Osteoblast (primary cell): ENCODE results near the gene BDNF. TPM values are rescaled to one million over a fixed set of nuclear protein-coding genes. Genes with fewer than 3 reads are reported as not detected.

ENCODE experiments used
- DNase-seq: peaks from one replicate; pipeline ENCODE4 v3.0.0; 2011; ENCODE audit warnings: low spot score, mixed read lengths; ENCODE audit not compliant: insufficient read length; ENCODE audit errors: missing footprints
- H2AFZ ChIP-seq: 2 replicates; pipeline ENCODE4 v1.6.0; 2011; ENCODE audit warnings: mild to moderate bottlenecking, low read length
- H3K27ac ChIP-seq: 2 replicates; pipeline ENCODE4 v1.5.1; 2011; ENCODE audit warnings: mild to moderate bottlenecking, low read depth, low read length, moderate library complexity
- H3K27me3 ChIP-seq: 2 replicates; pipeline ENCODE4 v1.6.0; 2012; ENCODE audit warnings: mild to moderate bottlenecking, control low read depth, inconsistent platforms, low read length, moderate library complexity; ENCODE audit not compliant: insufficient read depth
- H3K36me3 ChIP-seq: 2 replicates; pipeline ENCODE4 v1.5.1; 2011; ENCODE audit warnings: mild to moderate bottlenecking, low read length, control low read depth, moderate library complexity; ENCODE audit not compliant: insufficient read depth
- H3K4me1 ChIP-seq: 2 replicates; pipeline ENCODE4 v1.5.1; 2011; ENCODE audit warnings: mild to moderate bottlenecking, low read length, control low read depth, moderate library complexity; ENCODE audit not compliant: insufficient read depth
- H3K4me2 ChIP-seq: 2 replicates; pipeline ENCODE4 v1.6.0; 2011; ENCODE audit warnings: mild to moderate bottlenecking, low read length; ENCODE audit not compliant: insufficient read depth
- H3K4me3 ChIP-seq: fragments of 200-600 bp; sonication (generic); 3 replicates; pipeline ENCODE4 v1.5.1; 2012; ENCODE audit warnings: mild to moderate bottlenecking, low read length, inconsistent platforms; ENCODE audit not compliant: insufficient read depth
- H3K79me2 ChIP-seq: 2 replicates; pipeline ENCODE4 v1.6.0; 2012; ENCODE audit warnings: mild to moderate bottlenecking, low read length, control low read depth, inconsistent platforms; ENCODE audit not compliant: insufficient read depth
- H3K9me3 ChIP-seq: 2 replicates; pipeline ENCODE4 v1.5.1; 2011; ENCODE audit warnings: low read depth, low read length, control low read depth
- H4K20me1 ChIP-seq: 2 replicates; pipeline ENCODE4 v1.6.0; 2012; ENCODE audit warnings: mild to moderate bottlenecking, low read length, control low read depth; ENCODE audit not compliant: insufficient read depth
- total RNA-seq: library from RNA; depleted of rRNA; stranded (reverse); fragments of >200 nt; gene quantifications from 2 replicates; pipeline ENCODE4 v1.2.3, GENCODE V29; 2012
- TF ChIP-seq, protein P1 (sequence below): IDR thresholded peaks from 2 replicates; pipeline ENCODE4 v1.5.1; 2011; ENCODE audit warnings: mild to moderate bottlenecking, low read depth, low read length, moderate library complexity; ENCODE audit errors: extremely low read depth

The BDNF gene
- total RNA-seq, 1 donor, result 6.9 TPM

- H3K4me1 ChIP-seq, result peaks cover 5% of the 10 kb centered on the region
- H3K4me3 ChIP-seq, result no peak overlapping the region
- TF ChIP-seq, protein P1, sequence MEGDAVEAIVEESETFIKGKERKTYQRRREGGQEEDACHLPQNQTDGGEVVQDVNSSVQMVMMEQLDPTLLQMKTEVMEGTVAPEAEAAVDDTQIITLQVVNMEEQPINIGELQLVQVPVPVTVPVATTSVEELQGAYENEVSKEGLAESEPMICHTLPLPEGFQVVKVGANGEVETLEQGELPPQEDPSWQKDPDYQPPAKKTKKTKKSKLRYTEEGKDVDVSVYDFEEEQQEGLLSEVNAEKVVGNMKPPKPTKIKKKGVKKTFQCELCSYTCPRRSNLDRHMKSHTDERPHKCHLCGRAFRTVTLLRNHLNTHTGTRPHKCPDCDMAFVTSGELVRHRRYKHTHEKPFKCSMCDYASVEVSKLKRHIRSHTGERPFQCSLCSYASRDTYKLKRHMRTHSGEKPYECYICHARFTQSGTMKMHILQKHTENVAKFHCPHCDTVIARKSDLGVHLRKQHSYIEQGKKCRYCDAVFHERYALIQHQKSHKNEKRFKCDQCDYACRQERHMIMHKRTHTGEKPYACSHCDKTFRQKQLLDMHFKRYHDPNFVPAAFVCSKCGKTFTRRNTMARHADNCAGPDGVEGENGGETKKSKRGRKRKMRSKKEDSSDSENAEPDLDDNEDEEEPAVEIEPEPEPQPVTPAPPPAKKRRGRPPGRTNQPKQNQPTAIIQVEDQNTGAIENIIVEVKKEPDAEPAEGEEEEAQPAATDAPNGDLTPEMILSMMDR, result no peak
- no peaks in the 10 kb centered on the region for H3K79me2 ChIP-seq
- no peaks in the 10 kb centered on the region for H3K36me3 ChIP-seq
- H3K4me2 ChIP-seq, result no peak overlapping the region
- no peak for DNase-seq
- no peaks in the 10 kb centered on the region for H4K20me1 ChIP-seq
- H3K9me3 ChIP-seq, result no peaks in the 10 kb centered on the region
- no peak overlapping the region for H2AFZ ChIP-seq
- no peaks in the 10 kb centered on the region for H3K27me3 ChIP-seq
- H3K27ac ChIP-seq, result no peak overlapping the region
Measured at GRCh38 chr11:27610946-27611345, 89.3 kb downstream of the BDNF start.

DNA sequence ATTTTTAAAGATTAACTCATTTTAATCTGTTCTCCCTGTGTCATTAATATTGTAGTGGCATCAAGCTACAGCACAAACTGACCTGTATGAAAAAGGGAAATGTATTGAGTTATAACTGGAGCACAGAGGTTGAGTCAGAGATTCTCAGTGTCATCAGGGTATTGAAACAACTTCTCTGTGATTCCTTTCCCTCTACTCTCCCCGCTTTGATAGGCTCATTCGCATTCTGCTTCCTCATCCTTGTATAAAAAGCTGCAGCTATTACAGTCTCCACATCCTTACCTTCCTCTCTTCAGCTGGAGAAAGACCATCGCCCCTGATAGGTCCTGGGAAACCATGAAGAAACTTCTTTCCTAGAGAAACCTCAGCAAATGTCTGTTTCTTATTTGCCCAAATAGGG lies 90.0 kb downstream of the BDNF start:
- Histone ChIP-seq H3K27ac (no peak overlapping the region), H3K79me2 (no peaks in the 10 kb centered on the region), H2AFZ (no peak overlapping the region), H4K20me1 (no peaks in the 10 kb centered on the region), H3K4me2 (no peak overlapping the region), H3K4me3 (no peak overlapping the region), H3K4me1 (peaks cover 5% of the 10 kb centered on the region), H3K9me3 (no peaks in the 10 kb centered on the region), H3K36me3 (no peaks in the 10 kb centered on the region), H3K27me3 (no peaks in the 10 kb centered on the region)
- no peak for DNase-seq
- TF ChIP-seq, protein P1, result no peak

DNA sequence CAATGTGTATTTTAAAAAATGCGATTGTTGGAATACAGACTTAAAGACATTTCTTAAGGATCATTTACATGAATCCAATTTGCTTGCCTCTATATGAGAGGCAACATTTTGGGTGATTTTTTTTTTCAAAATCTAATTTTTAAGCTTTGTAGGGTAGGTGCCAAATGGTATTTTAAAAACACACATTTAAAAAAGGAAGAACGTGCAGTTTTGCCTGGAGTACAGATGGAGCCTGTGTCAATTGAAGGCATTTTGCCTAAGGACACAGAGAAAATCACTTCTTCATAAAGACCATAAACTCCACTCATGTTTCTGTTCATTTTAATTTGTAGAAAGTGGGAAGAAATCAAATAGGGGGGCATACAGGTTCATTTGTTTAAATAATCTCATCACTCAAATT lies 91.3 kb downstream of the BDNF start:
- H3K27me3 ChIP-seq, result no peaks in the 10 kb centered on the region
- DNase-seq, result no peak
- no peak overlapping the region for H3K4me3 ChIP-seq
- no peak overlapping the region for H2AFZ ChIP-seq
- TF ChIP-seq, protein P1, result no peak
- H3K9me3 ChIP-seq, result no peaks in the 10 kb centered on the region
- H3K79me2 ChIP-seq, result no peaks in the 10 kb centered on the region
- peaks cover 5% of the 10 kb centered on the region for H3K4me1 ChIP-seq
- no peaks in the 10 kb centered on the region for H3K36me3 ChIP-seq
- H3K4me2 ChIP-seq, result no peak overlapping the region
- H4K20me1 ChIP-seq, result no peaks in the 10 kb centered on the region
- no peak overlapping the region for H3K27ac ChIP-seq

GRCh38 chr11:27605422-27605821 lies 94.8 kb downstream of the BDNF start:
- no peaks in the 10 kb centered on the region for H3K27me3 ChIP-seq
- no peaks in the 10 kb centered on the region for H3K36me3 ChIP-seq
- no peaks in the 10 kb centered on the region for H3K9me3 ChIP-seq
- H4K20me1 ChIP-seq, result no peaks in the 10 kb centered on the region
- no peaks in the 10 kb centered on the region for H3K79me2 ChIP-seq
- H3K4me2 ChIP-seq, result no peak overlapping the region
- no peak for DNase-seq
- H3K27ac ChIP-seq, result no peak overlapping the region
- no peak overlapping the region for H3K4me3 ChIP-seq
- TF ChIP-seq, protein P1, result no peak
- no peaks in the 10 kb centered on the region for H3K4me1 ChIP-seq
- H2AFZ ChIP-seq, result no peak overlapping the region

Other genes starting within 250 kb of the BDNF start
- 56.1 and 96.9 TPM in 2 replicates for gene LGR4, start 227.7 kb downstream of the BDNF start, total RNA-seq
- 61.0 and 69.5 TPM in 2 replicates for gene LIN7C, start 193.7 kb downstream of the BDNF start, total RNA-seq